K562 (cell line): ENCODE measurements around the gene AZU1. TPM values are rescaled to one million over a fixed set of nuclear protein-coding genes. Genes with fewer than 3 reads are reported as not detected.

ENCODE experiments used
- ATAC-seq: fragments of 200-7000 bp; cut with Tn5 transposase; 3 replicates; pipeline ENCODE4 v1.9.1; 2020; ENCODE audit warnings: moderate library complexity
- BruUV-seq: library from RNA; stranded (reverse); fragments of 400-500 nt; replicated peaks from 2 replicates; lab custom pipeline; 2021; lab: Mats Ljungman, UMichigan
- CTCF ChIA-PET: fragments of 300-600 bp; formaldehyde crosslinking; extraction: SDS; loops from one replicate; lab custom pipeline; 2021; ENCODE audit warnings: low intra/inter-chr PET ratio; lab: Yijun Ruan, JAX
- POLR2A ChIA-PET: fragments of 300-600, 350-650 bp; sonication (Branson Sonifier 250); formaldehyde crosslinking; extraction: SDS; loops from one replicate; lab custom pipeline; 2021; ENCODE audit warnings: antibody characterized with exemption, inconsistent platforms; lab: Yijun Ruan, JAX
- DNase-seq, 4 experiments: peaks; one replicate each; pipeline versions ENCODE4 v3.0.0 to v3.0.0-alpha.2; 2011 to 2018; ENCODE audit warnings: low spot score in 3 of 4, mixed read lengths in 3 of 4; ENCODE audit errors: extremely low read depth in 1 of 4
- FAIRE-seq: peaks from 2 replicates; lab custom pipeline; 2011; peaks lifted over from hg19 to GRCh38; lab: Jason Lieb, UNC
- H2AFZ ChIP-seq: 2 replicates; pipeline ENCODE4 v1.6.0; 2011; ENCODE audit warnings: low read depth, low read length, control low read depth, inconsistent platforms
- H3K27ac ChIP-seq: fragments of 200-600 bp; 3 replicates; pipeline ENCODE4 v1.8.0; 2011; ENCODE audit warnings: low read depth, mild to moderate bottlenecking, control low read depth, inconsistent platforms, low read length, moderate library complexity, mixed read lengths; ENCODE audit errors: extremely low read depth
- H3K27me3 ChIP-seq, 2 experiments: fragments of 300-600 bp in 1 of 2; 2 replicates in 1 of 2; 3 replicates in 1 of 2; pipeline versions ENCODE4 v1.6.0 to v1.8.0; 2011; ENCODE audit warnings: inconsistent platforms in 2 of 2, low read length in 2 of 2, mild to moderate bottlenecking in 1 of 2, mixed read lengths in 1 of 2, moderate library complexity in 1 of 2; ENCODE audit not compliant: control insufficient read depth in 2 of 2, insufficient read depth in 2 of 2
- H3K36me3 ChIP-seq: fragments of 300-600 bp; 3 replicates; pipeline ENCODE4 v1.8.0; 2011; ENCODE audit warnings: mild to moderate bottlenecking, low read length, inconsistent platforms; ENCODE audit not compliant: control insufficient read depth, insufficient read depth
- H3K4me1 ChIP-seq, 2 experiments: fragments of 200-600 bp in 1 of 2; replicated peaks in 1 of 2; 2 replicates in 1 of 2; 3 replicates in 1 of 2; pipeline versions ENCODE4 v1.5.1 to v1.8.0; 2011; ENCODE audit warnings: inconsistent platforms in 2 of 2, low read length in 2 of 2, mild to moderate bottlenecking in 1 of 2, mixed read lengths in 1 of 2, moderate library complexity in 1 of 2; ENCODE audit not compliant: control insufficient read depth in 2 of 2, insufficient read depth in 2 of 2
- H3K4me2 ChIP-seq: 2 replicates; pipeline ENCODE4 v1.6.1; 2011; ENCODE audit warnings: low read length, control low read depth, inconsistent platforms, mixed read lengths; ENCODE audit not compliant: insufficient read depth
- H3K4me3 ChIP-seq: fragments of 200-600 bp; sonication (generic), shearing (Covaris generic); 2 replicates; pipeline ENCODE4 v1.5.1; 2016; ENCODE audit warnings: control low read depth, inconsistent platforms
- H3K79me2 ChIP-seq: fragments of 200-600 bp; 3 replicates; pipeline ENCODE4 v1.8.0; 2011; ENCODE audit warnings: low read length, inconsistent platforms; ENCODE audit not compliant: control insufficient read depth, insufficient read depth
- H3K9ac ChIP-seq, 2 experiments: 2 replicates each; pipeline versions ENCODE4 v1.6.0 to v1.6.1; 2011; ENCODE audit warnings: low read depth in 2 of 2, low read length in 2 of 2, control low read depth in 1 of 2, inconsistent platforms in 1 of 2, mild to moderate bottlenecking in 1 of 2, mixed read lengths in 1 of 2; ENCODE audit not compliant: insufficient read depth in 1 of 2
- H3K9me1 ChIP-seq: one replicate; pipeline ENCODE4 v1.6.0; 2011; ENCODE audit warnings: inconsistent platforms, mild to moderate bottlenecking, low read length, moderate library complexity; ENCODE audit not compliant: control insufficient read depth, insufficient read depth
- H3K9me3 ChIP-seq: replicated peaks from 2 replicates; pipeline ENCODE4 v1.5.1; 2011; ENCODE audit warnings: low read depth, low read length, inconsistent platforms; ENCODE audit not compliant: control insufficient read depth, insufficient read depth
- H4K20me1 ChIP-seq: replicated peaks from 2 replicates; pipeline ENCODE4 v1.6.1; 2011; ENCODE audit warnings: low read length, inconsistent platforms, mixed read lengths; ENCODE audit not compliant: control insufficient read depth, insufficient read depth
- ARNT ChIP-seq, 2 experiments: fragments of 450-650 bp; IDR thresholded peaks; 2 replicates each; pipeline ENCODE4 v1.6.1; 2016; ENCODE audit warnings: mild to moderate bottlenecking in 1 of 2
- CC2D1A ChIP-seq: fragments of 450-650 bp; IDR thresholded peaks from 2 replicates; pipeline ENCODE4 v1.6.1; 2017; ENCODE audit warnings: mild to moderate bottlenecking
- CHD2 ChIP-seq: IDR thresholded peaks from 2 replicates; pipeline ENCODE4 v1.6.1; 2011; ENCODE audit warnings: low read depth, low read length
- COPS2 ChIP-seq: fragments of 450-650 bp; conservative IDR thresholded peaks from 2 replicates; pipeline ENCODE4 v1.6.1; 2016; ENCODE audit warnings: mild to moderate bottlenecking, moderate library complexity
- HNRNPL ChIP-seq: fragments of 200-400 bp; formaldehyde crosslinking; IDR thresholded peaks from 2 replicates; pipeline ENCODE4 v1.6.1; 2017; ENCODE audit warnings: low read depth, mild to moderate bottlenecking, low read length
- NFE2 ChIP-seq: IDR thresholded peaks from 2 replicates; pipeline ENCODE4 v1.6.1; 2014; ENCODE audit warnings: antibody characterized with exemption, low read depth
- PCBP1 ChIP-seq: fragments of 200-400 bp; formaldehyde crosslinking; IDR thresholded peaks from 2 replicates; pipeline ENCODE4 v1.6.1; 2018; ENCODE audit warnings: mild to moderate bottlenecking, low read depth, low read length; ENCODE audit not compliant: poor library complexity, severe bottlenecking
- PML ChIP-seq: IDR thresholded peaks from 2 replicates; pipeline ENCODE4 v1.6.1; 2012; ENCODE audit warnings: low read length, inconsistent platforms
- RBFOX2 ChIP-seq: fragments of 200-400 bp; formaldehyde crosslinking; IDR thresholded peaks from 2 replicates; pipeline ENCODE4 v1.6.1; 2017; ENCODE audit warnings: low read depth, mild to moderate bottlenecking, low read length, moderate library complexity
- RBM22 ChIP-seq: fragments of 200-400 bp; formaldehyde crosslinking; IDR thresholded peaks from 2 replicates; pipeline ENCODE4 v1.6.1; 2018; ENCODE audit warnings: low read length, low read depth; ENCODE audit not compliant: poor library complexity, severe bottlenecking
- SUPT5H ChIP-seq: fragments of 450-650 bp; IDR thresholded peaks from 2 replicates; pipeline ENCODE4 v1.6.1; 2016
- THAP12 ChIP-seq: fragments of 250-450 bp; sonication (Bioruptor Pico); IDR thresholded peaks from 2 replicates; pipeline ENCODE4 v1.9.0; 2021; ENCODE audit warnings: mild to moderate bottlenecking, inconsistent platforms
- TOE1 ChIP-seq, 2 experiments: fragments of 450-650 bp in 1 of 2; sonication (generic) in 1 of 2; formaldehyde crosslinking in 1 of 2; IDR thresholded peaks; 2 replicates each; pipeline versions ENCODE4 v1.7.1 to v1.8.0; 2016 to 2022; ENCODE audit warnings: borderline replicate concordance in 2 of 2, mild to moderate bottlenecking in 2 of 2, antibody characterized with exemption in 1 of 2, inconsistent platforms in 1 of 2, low read depth in 1 of 2, missing genetic modification reagents in 1 of 2, moderate library complexity in 1 of 2
- ZBED1 ChIP-seq: IDR thresholded peaks from 2 replicates; pipeline ENCODE4 v1.6.1; 2014
- ZBTB33 ChIP-seq: sonication (generic); formaldehyde crosslinking; IDR thresholded peaks from 2 replicates; pipeline ENCODE4 v1.8.1; 2023; ENCODE audit warnings: mild to moderate bottlenecking, missing genetic modification reagents
- WGBS: fragments of 100-300 bp; shearing (Covaris generic); methylation state at CpG from one replicate; pipeline ENCODE4 v1.1.6; 2016; ENCODE audit warnings: low coverage, mixed read lengths; ENCODE audit not compliant: insufficient coverage; ENCODE audit errors: missing lambda C conversion rate; 5-methylcytosine and 5-hydroxymethylcytosine counted together
- in situ Hi-C: fragments of 300-500 bp; cut with MboI; formaldehyde crosslinking; loops from 4 replicates; pipeline ENCODE4 v1.15.0; 2018; ENCODE audit warnings: inconsistent platforms, mixed read lengths
- intact Hi-C: fragments of 100-400 bp; cut with micrococcal nuclease; formaldehyde crosslinking; loops from 2 replicates; pipeline ENCODE4 v1.14.2; 2022
- polyA plus RNA-seq, 8 experiments: library from polyadenylated mRNA; depleted of rRNA in 4 of 8; stranded (reverse) in 5 of 8; unstranded in 3 of 8; fragments of >200 nt; fragmentation: Nextera tagmentation in 2 of 8; fragmentation: Illumina TruSeq in 1 of 8; extraction: Ambion mirVana in 2 of 8; extraction: Trizol in 1 of 8; gene quantifications; 2 replicates each; pipeline versions ENCODE4 v1.2.1 to v1.2.3, GENCODE V29; 2011 to 2014; ENCODE audit warnings: inconsistent platforms in 1 of 8, missing spikeins in 1 of 8
- total RNA-seq, 7 experiments: library from RNA; depleted of rRNA in 6 of 7; stranded (reverse); fragments of >200 nt in 6 of 7; fragmentation: Illumina TruSeq in 2 of 7; extraction: Trizol in 2 of 7; gene quantifications; 2 replicates each; pipeline versions ENCODE4 v1.2.1 to v1.2.3, GENCODE V29; 2011 to 2021; ENCODE audit warnings: low replicate concordance in 1 of 7
- TF ChIP-seq, protein P1 (sequence below), 2 experiments: fragments of 450-650 bp; conservative IDR thresholded peaks; 2 replicates each; pipeline ENCODE4 v1.6.1; 2017; ENCODE audit warnings: mild to moderate bottlenecking in 2 of 2, moderate library complexity in 2 of 2

The AZU1 gene
- total and polyA plus RNA-seq, 9 of the 15 experiments (the other 6 are each of a cell fraction or from before 2014, with no cell fraction given), result 0.29 to 1.9 (median 0.59) TPM; not detected in 3

- Histone ChIP-seq H2AFZ (no peak overlapping the region), H3K9me3 (peaks cover 3% of the 10 kb centered on the region), H3K27ac (no peak overlapping the region), H3K36me3 (peaks cover 57% of the 10 kb centered on the region), H3K4me2 (no peak overlapping the region), H3K9ac (no peak overlapping the region), H3K4me1 (peaks cover 0 to 42% of the 10 kb centered on the region in 2 experiments; a peak in 2 of 5 replicates), H4K20me1 (no peaks in the 10 kb centered on the region), H3K9me1 (no peaks in the 10 kb centered on the region), H3K4me3 (no peak overlapping the region), H3K79me2 (peaks cover 5% of the 10 kb centered on the region), H3K27me3 (no peaks in the 10 kb centered on the region)
- intact Hi-C loops (no loop called here), in situ Hi-C loops (no loop called here)
- ChIA-PET POLR2A (interaction anchor here (0.6 to 2.2 kb wide), 5 partner anchors 10 to 46 kb away, joined by 3 to 11 read pairs (median 5); partner anchors contain the start of gene PTBP1), CTCF (no interaction called here)
- BruUV-seq, result no TSS peak
- no peak for FAIRE-seq
- WGBS, result 96% methylated on average over 35 of the region's 49 CpGs
- DNase-seq, result no peak
- no peak for ATAC-seq
- TF ChIP-seq NFE2, result no peak
- no peak for TF ChIP-seq ARNT (IDR thresholded peaks at IDR 0.05)
- no peak for TF ChIP-seq CHD2
- peak; percentile 43 for TF ChIP-seq RBFOX2
- 0 out of 2 replicates have a peak, but pooled peaks have one; percentile 48 for TF ChIP-seq ZBTB33 (CRISPR knock-in tag)
- TF ChIP-seq PML, result no peak
- TF ChIP-seq COPS2, result no peak
- TF ChIP-seq SUPT5H, result 0 out of 2 replicates have a peak, but pooled peaks have one; percentile 39
- TF ChIP-seq PCBP1, result peak; percentile 40
- TF ChIP-seq TOE1 (IDR thresholded peaks at IDR 0.05; ENCODE audit: borderline replicate concordance), result no peak
- TF ChIP-seq TOE1 (CRISPR knock-in tag; IDR thresholded peaks at IDR 0.05; ENCODE audit: borderline replicate concordance, low read depth), result no peak
- no peak for TF ChIP-seq THAP12
- TF ChIP-seq RBM22, result peak; percentile 91
- TF ChIP-seq CC2D1A, result no peak
- TF ChIP-seq ZBED1, result no peak
- TF ChIP-seq HNRNPL, result peak; percentile 41; the same call in 1 of the 2 replicates
- TF ChIP-seq, protein P1, sequence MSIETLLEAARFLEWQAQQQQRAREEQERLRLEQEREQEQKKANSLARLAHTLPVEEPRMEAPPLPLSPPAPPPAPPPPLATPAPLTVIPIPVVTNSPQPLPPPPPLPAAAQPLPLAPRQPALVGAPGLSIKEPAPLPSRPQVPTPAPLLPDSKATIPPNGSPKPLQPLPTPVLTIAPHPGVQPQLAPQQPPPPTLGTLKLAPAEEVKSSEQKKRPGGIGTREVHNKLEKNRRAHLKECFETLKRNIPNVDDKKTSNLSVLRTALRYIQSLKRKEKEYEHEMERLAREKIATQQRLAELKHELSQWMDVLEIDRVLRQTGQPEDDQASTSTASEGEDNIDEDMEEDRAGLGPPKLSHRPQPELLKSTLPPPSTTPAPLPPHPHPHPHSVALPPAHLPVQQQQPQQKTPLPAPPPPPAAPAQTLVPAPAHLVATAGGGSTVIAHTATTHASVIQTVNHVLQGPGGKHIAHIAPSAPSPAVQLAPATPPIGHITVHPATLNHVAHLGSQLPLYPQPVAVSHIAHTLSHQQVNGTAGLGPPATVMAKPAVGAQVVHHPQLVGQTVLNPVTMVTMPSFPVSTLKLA (conservative IDR thresholded peaks at IDR 0.05), result no peak
Measured at GRCh38 chr19:814152-815078, 13.2 kb upstream of the AZU1 start.
